HepG2 (cell line): ENCODE measurements around the gene DAB2IP. TPM values are rescaled to one million over a fixed set of nuclear protein-coding genes. Genes with fewer than 3 reads are reported as not detected.

Source experiments
- BCL6 ChIP-seq: IDR thresholded peaks from 2 replicates; pipeline ENCODE4 v1.6.1; 2016; ENCODE audit warnings: missing genetic modification reagents, missing compliant biosample characterization
- CBX5 ChIP-seq: sonication (generic); formaldehyde crosslinking; IDR thresholded peaks from 2 replicates; pipeline ENCODE4 v1.4.0; 2020; ENCODE audit warnings: missing genetic modification reagents, borderline replicate concordance
- EP300 ChIP-seq, 3 experiments: sonication (generic) in 1 of 3; formaldehyde crosslinking in 1 of 3; IDR thresholded peaks; 2 replicates each; pipeline versions ENCODE4 v1.5.1 to v1.6.1; 2011 to 2020; ENCODE audit warnings: low read depth in 2 of 3, low read length in 2 of 3, borderline replicate concordance in 1 of 3, improper control_type of control experiment in 1 of 3, mild to moderate bottlenecking in 1 of 3, missing genetic modification reagents in 1 of 3, moderate library complexity in 1 of 3
- MAFF ChIP-seq: IDR thresholded peaks from 2 replicates; pipeline ENCODE4 v1.6.1; 2011; ENCODE audit warnings: low read depth, low read length, improper control_type of control experiment
- MXI1 ChIP-seq: IDR thresholded peaks from 3 replicates; pipeline ENCODE4 v1.6.1; 2012; ENCODE audit warnings: low read depth, low read length, inconsistent platforms, borderline replicate concordance
- NCOR1 ChIP-seq: fragments of 200-600 bp; sonication (generic); IDR thresholded peaks from 2 replicates; pipeline ENCODE4 v1.7.0; 2017; ENCODE audit warnings: antibody characterized with exemption, low read length, borderline replicate concordance
- NFKB2 ChIP-seq: sonication (generic); formaldehyde crosslinking; IDR thresholded peaks from 2 replicates; pipeline ENCODE4 v1.4.0; 2020; ENCODE audit warnings: missing genetic modification reagents, borderline replicate concordance
- NONO ChIP-seq, 2 experiments: fragments of 450-650 bp in 1 of 2; sonication (generic) in 1 of 2; formaldehyde crosslinking in 1 of 2; IDR thresholded peaks in 1 of 2; conservative IDR thresholded peaks in 1 of 2; 2 replicates each; pipeline versions ENCODE4 v1.6.1 to v1.8.0; 2017 to 2022; ENCODE audit warnings: mild to moderate bottlenecking in 1 of 2, missing genetic modification reagents in 1 of 2, moderate library complexity in 1 of 2
- RNF2 ChIP-seq: fragments of 450-650 bp; conservative IDR thresholded peaks from 2 replicates; pipeline ENCODE4 v1.6.1; 2016; ENCODE audit warnings: low read depth
- SAP130 ChIP-seq: IDR thresholded peaks from 2 replicates; pipeline ENCODE4 v1.6.1; 2016; ENCODE audit warnings: low read depth
- SKI ChIP-seq: fragments of 450-650 bp; IDR thresholded peaks from one replicate; pipeline ENCODE4 v1.6.1; 2018; ENCODE audit warnings: mild to moderate bottlenecking; ENCODE audit not compliant: partially characterized antibody
- TBX2 ChIP-seq: sonication (generic); formaldehyde crosslinking; IDR thresholded peaks from 2 replicates; pipeline ENCODE4 v1.5.0; 2020; ENCODE audit warnings: missing genetic modification reagents, mild to moderate bottlenecking, borderline replicate concordance
- TMF1 ChIP-seq: sonication (generic); formaldehyde crosslinking; IDR thresholded peaks from 2 replicates; pipeline ENCODE4 v1.8.1; 2022; ENCODE audit warnings: low read depth, missing genetic modification reagents
- ZNF20 ChIP-seq: sonication (generic); formaldehyde crosslinking; IDR thresholded peaks from 2 replicates; pipeline ENCODE4 v1.4.0; 2020; ENCODE audit warnings: mild to moderate bottlenecking, moderate library complexity, missing genetic modification reagents
- ZNF253 ChIP-seq: sonication (generic); formaldehyde crosslinking; IDR thresholded peaks from 2 replicates; pipeline ENCODE4 v1.8.0; 2022; ENCODE audit warnings: mild to moderate bottlenecking, missing genetic modification reagents, borderline replicate concordance
- ZNF329 ChIP-seq: sonication (generic); formaldehyde crosslinking; IDR thresholded peaks from 2 replicates; pipeline ENCODE4 v1.9.0; 2021; ENCODE audit warnings: low read depth, mild to moderate bottlenecking, missing genetic modification reagents
- ZNF430 ChIP-seq: sonication (generic); formaldehyde crosslinking; IDR thresholded peaks from 2 replicates; pipeline ENCODE4 v1.9.0; 2021; ENCODE audit warnings: mild to moderate bottlenecking, missing genetic modification reagents
- ZNF549 ChIP-seq: sonication (generic); formaldehyde crosslinking; IDR thresholded peaks from 2 replicates; pipeline ENCODE4 v1.5.0; 2020; ENCODE audit warnings: missing genetic modification reagents
- ZNF614 ChIP-seq: IDR thresholded peaks from 2 replicates; pipeline ENCODE4 v1.6.1; 2018; ENCODE audit warnings: missing biosample characterization, missing genetic modification reagents, inconsistent platforms, borderline replicate concordance
- ZNF841 ChIP-seq: sonication (generic); formaldehyde crosslinking; IDR thresholded peaks from 2 replicates; pipeline ENCODE4 v1.8.1; 2023; ENCODE audit warnings: missing genetic modification reagents, borderline replicate concordance
- ZSCAN29 ChIP-seq: sonication (generic); formaldehyde crosslinking; conservative IDR thresholded peaks from 2 replicates; pipeline ENCODE4 v1.4.0; 2020; ENCODE audit warnings: mild to moderate bottlenecking, missing genetic modification reagents
- polyA plus RNA-seq, 8 experiments: library from polyadenylated mRNA; depleted of rRNA in 3 of 8; stranded (reverse) in 7 of 8; unstranded in 1 of 8; fragments of >200 nt; fragmentation: Illumina TruSeq in 4 of 8; extraction: Trizol in 4 of 8; gene quantifications; 2 replicates each; pipeline versions ENCODE4 v1.2.1 to v1.2.3, GENCODE V29; 2011 to 2016; ENCODE audit warnings: low read depth in 4 of 8, missing spikeins in 1 of 8, mixed read lengths in 1 of 8; ENCODE audit not compliant: insufficient read depth in 1 of 8
- total RNA-seq, 5 experiments: library from RNA; depleted of rRNA; stranded (reverse); fragments of >200 nt; fragmentation: Illumina TruSeq; extraction: Trizol; gene quantifications; 2 replicates each; pipeline ENCODE4 v1.2.3, GENCODE V29; 2016; ENCODE audit warnings: low read depth in 1 of 5
- TF ChIP-seq, protein P1 (sequence below): sonication (generic); formaldehyde crosslinking; conservative IDR thresholded peaks from 2 replicates; pipeline ENCODE4 v1.5.0; 2020; ENCODE audit warnings: missing genetic modification reagents
- TF ChIP-seq, protein P2 (sequence below): IDR thresholded peaks from 2 replicates; pipeline ENCODE4 v1.6.1; 2016; ENCODE audit warnings: low read depth, borderline replicate concordance
- TF ChIP-seq, protein P3 (sequence below): sonication (generic); formaldehyde crosslinking; conservative IDR thresholded peaks from 2 replicates; pipeline ENCODE4 v1.8.0; 2022; ENCODE audit warnings: mild to moderate bottlenecking, moderate library complexity, missing genetic modification reagents
- TF ChIP-seq, protein P4 (sequence below): sonication (generic); formaldehyde crosslinking; IDR thresholded peaks from 2 replicates; pipeline ENCODE4 v1.4.0; 2020; ENCODE audit warnings: missing genetic modification reagents

Gene DAB2IP
- total and polyA plus RNA-seq, 2 of the 13 experiments (the other 11 are each of a cell fraction or from before 2014, with no cell fraction given) = 25.3 to 37.9 TPM

DNA sequence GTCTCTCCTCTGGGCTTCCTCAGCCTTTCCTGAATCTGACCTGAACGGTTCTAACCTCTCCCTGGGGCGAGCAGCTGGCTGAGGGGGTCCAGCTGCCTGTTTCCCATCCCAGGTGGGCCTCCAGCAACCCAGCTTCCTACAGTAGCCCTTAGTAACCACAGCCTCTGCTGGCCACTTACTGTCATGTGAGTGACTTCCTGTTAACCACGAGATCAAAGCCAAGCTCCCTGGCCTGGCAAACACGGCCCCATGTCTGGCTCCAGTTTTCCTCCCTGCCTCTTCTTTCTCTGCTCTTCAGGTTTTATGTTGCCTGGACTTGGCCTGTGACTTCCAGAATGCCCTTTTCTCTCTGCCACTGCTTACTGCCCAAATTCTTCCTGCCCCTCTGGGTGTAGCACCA lies 47.2 kb upstream of the DAB2IP start (continued):
- TF ChIP-seq ZNF20 = no peak
- no peak for TF ChIP-seq ZNF253
- TF ChIP-seq, protein P1, sequence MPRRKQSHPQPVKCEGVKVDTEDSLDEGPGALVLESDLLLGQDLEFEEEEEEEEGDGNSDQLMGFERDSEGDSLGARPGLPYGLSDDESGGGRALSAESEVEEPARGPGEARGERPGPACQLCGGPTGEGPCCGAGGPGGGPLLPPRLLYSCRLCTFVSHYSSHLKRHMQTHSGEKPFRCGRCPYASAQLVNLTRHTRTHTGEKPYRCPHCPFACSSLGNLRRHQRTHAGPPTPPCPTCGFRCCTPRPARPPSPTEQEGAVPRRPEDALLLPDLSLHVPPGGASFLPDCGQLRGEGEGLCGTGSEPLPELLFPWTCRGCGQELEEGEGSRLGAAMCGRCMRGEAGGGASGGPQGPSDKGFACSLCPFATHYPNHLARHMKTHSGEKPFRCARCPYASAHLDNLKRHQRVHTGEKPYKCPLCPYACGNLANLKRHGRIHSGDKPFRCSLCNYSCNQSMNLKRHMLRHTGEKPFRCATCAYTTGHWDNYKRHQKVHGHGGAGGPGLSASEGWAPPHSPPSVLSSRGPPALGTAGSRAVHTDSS (CRISPR knock-in tag) = no peak
- peak in 1 of 2 experiments; percentile 52; a peak in 1 of 4 replicates for TF ChIP-seq EP300 (IDR thresholded peaks at IDR 0.05; ENCODE audit: low read depth in 2 of 2, low read length in 2 of 2)
- peak; percentile 36; the same call in 1 of the 2 replicates for TF ChIP-seq EP300 (CRISPR knock-in tag; IDR thresholded peaks at IDR 0.05; ENCODE audit: borderline replicate concordance)
- no peak for TF ChIP-seq RNF2
- TF ChIP-seq MXI1 = no peak
- TF ChIP-seq, protein P2, sequence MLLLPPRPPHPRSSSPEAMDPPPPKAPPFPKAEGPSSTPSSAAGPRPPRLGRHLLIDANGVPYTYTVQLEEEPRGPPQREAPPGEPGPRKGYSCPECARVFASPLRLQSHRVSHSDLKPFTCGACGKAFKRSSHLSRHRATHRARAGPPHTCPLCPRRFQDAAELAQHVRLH (CRISPR knock-in tag) = no peak
- no peak for TF ChIP-seq NONO (IDR thresholded peaks at IDR 0.05)
- TF ChIP-seq NONO (CRISPR knock-in tag; conservative IDR thresholded peaks at IDR 0.05) = no peak
- no peak for TF ChIP-seq ZNF841 (CRISPR knock-in tag)
- TF ChIP-seq ZNF549 (CRISPR knock-in tag) = no peak
- TF ChIP-seq ZNF329 (CRISPR knock-in tag) = no peak
- peak; percentile 25 for TF ChIP-seq SKI
- peak; percentile 94 for TF ChIP-seq BCL6 (CRISPR knock-in tag)
- TF ChIP-seq CBX5 = no peak
- TF ChIP-seq MAFF = no peak
- no peak for TF ChIP-seq NFKB2 (CRISPR knock-in tag)
- TF ChIP-seq ZNF430 (CRISPR knock-in tag) = no peak
- no peak for TF ChIP-seq TMF1 (CRISPR knock-in tag)
- TF ChIP-seq, protein P3, sequence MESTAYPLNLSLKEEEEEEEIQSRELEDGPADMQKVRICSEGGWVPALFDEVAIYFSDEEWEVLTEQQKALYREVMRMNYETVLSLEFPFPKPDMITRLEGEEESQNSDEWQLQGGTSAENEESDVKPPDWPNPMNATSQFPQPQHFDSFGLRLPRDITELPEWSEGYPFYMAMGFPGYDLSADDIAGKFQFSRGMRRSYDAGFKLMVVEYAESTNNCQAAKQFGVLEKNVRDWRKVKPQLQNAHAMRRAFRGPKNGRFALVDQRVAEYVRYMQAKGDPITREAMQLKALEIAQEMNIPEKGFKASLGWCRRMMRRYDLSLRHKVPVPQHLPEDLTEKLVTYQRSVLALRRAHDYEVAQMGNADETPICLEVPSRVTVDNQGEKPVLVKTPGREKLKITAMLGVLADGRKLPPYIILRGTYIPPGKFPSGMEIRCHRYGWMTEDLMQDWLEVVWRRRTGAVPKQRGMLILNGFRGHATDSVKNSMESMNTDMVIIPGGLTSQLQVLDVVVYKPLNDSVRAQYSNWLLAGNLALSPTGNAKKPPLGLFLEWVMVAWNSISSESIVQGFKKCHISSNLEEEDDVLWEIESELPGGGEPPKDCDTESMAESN (CRISPR knock-in tag) = no peak
- TF ChIP-seq, protein P4, sequence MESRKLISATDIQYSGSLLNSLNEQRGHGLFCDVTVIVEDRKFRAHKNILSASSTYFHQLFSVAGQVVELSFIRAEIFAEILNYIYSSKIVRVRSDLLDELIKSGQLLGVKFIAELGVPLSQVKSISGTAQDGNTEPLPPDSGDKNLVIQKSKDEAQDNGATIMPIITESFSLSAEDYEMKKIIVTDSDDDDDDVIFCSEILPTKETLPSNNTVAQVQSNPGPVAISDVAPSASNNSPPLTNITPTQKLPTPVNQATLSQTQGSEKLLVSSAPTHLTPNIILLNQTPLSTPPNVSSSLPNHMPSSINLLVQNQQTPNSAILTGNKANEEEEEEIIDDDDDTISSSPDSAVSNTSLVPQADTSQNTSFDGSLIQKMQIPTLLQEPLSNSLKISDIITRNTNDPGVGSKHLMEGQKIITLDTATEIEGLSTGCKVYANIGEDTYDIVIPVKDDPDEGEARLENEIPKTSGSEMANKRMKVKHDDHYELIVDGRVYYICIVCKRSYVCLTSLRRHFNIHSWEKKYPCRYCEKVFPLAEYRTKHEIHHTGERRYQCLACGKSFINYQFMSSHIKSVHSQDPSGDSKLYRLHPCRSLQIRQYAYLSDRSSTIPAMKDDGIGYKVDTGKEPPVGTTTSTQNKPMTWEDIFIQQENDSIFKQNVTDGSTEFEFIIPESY = no peak
- TF ChIP-seq ZSCAN29 (CRISPR knock-in tag) = no peak
- TF ChIP-seq SAP130 (CRISPR knock-in tag) = peak; percentile 79
- no peak for TF ChIP-seq NCOR1
- TF ChIP-seq TBX2 = peak; percentile 39; the same call in 1 of the 2 replicates
- TF ChIP-seq ZNF614 (CRISPR knock-in tag) = 0 out of 2 replicates have a peak, but pooled peaks have one; percentile 53
